Prostate gland (tissue), 2 donors: ENCODE results near the gene PDE7B. TPM values are rescaled to one million over a fixed set of nuclear protein-coding genes. Genes with fewer than 3 reads are reported as not detected.

Experiments
- DNase-seq: peaks from one replicate; pipeline ENCODE4 v3.0.0-alpha.2; 2019; ENCODE audit warnings: low spot score
- H3K27ac ChIP-seq, 2 donors: fragments of 200-600 bp; sonication (generic); 2 replicates each; pipeline ENCODE4 v1.5.1; 2017 to 2019
- H3K27me3 ChIP-seq: fragments of 200-600 bp; sonication (generic); replicated peaks from 2 replicates; pipeline ENCODE4 v1.5.1; 2019; ENCODE audit not compliant: insufficient read depth
- H3K36me3 ChIP-seq, 2 donors: fragments of 200-600 bp; sonication (generic); 1 replicate in 1 of 2; 2 replicates in 1 of 2; pipeline versions ENCODE4 v1.5.1 to v1.8.1; 2017 to 2019
- H3K4me1 ChIP-seq: fragments of 200-600 bp; sonication (generic); replicated peaks from 2 replicates; pipeline ENCODE4 v1.5.1; 2019
- H3K4me3 ChIP-seq, 2 donors: fragments of 200-600 bp; sonication (generic); 2 replicates each; pipeline ENCODE4 v1.5.1; 2017 to 2019
- H3K9me3 ChIP-seq: fragments of 200-600 bp; sonication (generic); 2 replicates; pipeline ENCODE4 v1.5.1; 2017
- CTCF ChIP-seq, 4 experiments: fragments of 200-600 bp in 2 of 4; fragments of 450-650 bp in 2 of 4; sonication (generic) in 2 of 4; IDR thresholded peaks; 1 replicate in 3 of 4; 2 replicates in 1 of 4; pipeline ENCODE4 v1.5.1; 2016 to 2019; ENCODE audit warnings: antibody characterized with exemption in 4 of 4, mild to moderate bottlenecking in 2 of 4, moderate library complexity in 2 of 4
- POLR2A ChIP-seq: fragments of 450-650 bp; IDR thresholded peaks from one replicate; pipeline ENCODE4 v1.6.1; 2016; ENCODE audit warnings: antibody characterized with exemption, mild to moderate bottlenecking
- POLR2AphosphoS5 ChIP-seq: sonication (generic); formaldehyde crosslinking; IDR thresholded peaks from one replicate; pipeline ENCODE4 v1.6.1; 2017; ENCODE audit warnings: antibody characterized with exemption
- WGBS: methylation state at CpG from one replicate; pipeline ENCODE4 v1.1.5; 2018; 5-methylcytosine and 5-hydroxymethylcytosine counted together
- intact Hi-C: fragments of 100-400 bp; cut with DNase I; formaldehyde crosslinking; loops from one replicate; pipeline ENCODE4 v1.14.2; 2022
- total RNA-seq, 2 donors: library from RNA; depleted of rRNA; stranded (reverse); fragments of >200 nt; gene quantifications; one replicate each; pipeline ENCODE4 v1.1.0, GENCODE V29; 2016

The PDE7B gene
- total RNA-seq, 2 donors from 2014 or later, result 4.7 to 6.3 TPM

DNA sequence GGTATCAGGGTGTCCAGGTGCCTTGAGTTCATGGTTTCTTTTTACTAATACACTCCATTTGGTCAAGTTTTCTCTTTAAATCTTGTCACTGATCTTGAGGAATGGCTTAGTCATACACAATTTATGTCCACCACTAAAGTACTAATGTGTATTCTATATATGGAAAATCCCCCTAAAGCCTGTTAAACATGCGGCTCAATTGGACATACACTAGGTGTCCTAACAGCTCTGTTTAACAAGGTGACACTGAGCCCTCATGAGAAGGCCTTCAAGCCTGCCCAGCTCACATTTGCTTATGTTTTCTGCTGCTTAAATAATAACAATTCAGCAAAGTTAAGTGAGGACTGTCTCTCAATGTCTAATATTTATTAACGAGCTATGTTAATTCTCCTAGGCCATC is 31.5 kb downstream of the PDE7B start:
- Histone ChIP-seq H3K36me3 (no peaks in the 10 kb centered on the region), H3K27me3 (no peaks in the 10 kb centered on the region), H3K4me3 (no peak overlapping the region), H3K9me3 (no peaks in the 10 kb centered on the region), H3K4me1 (no peaks in the 10 kb centered on the region), H3K27ac (no peak overlapping the region)
- intact Hi-C loops, result no loop called here
- no peak for DNase-seq
- no peak for TF ChIP-seq POLR2AphosphoS5
- no peak for TF ChIP-seq CTCF (IDR thresholded peaks at IDR 0.05)
- no peak for TF ChIP-seq POLR2A
- WGBS, result 72% methylated on average over 2 of the region's 2 CpGs

- no peaks in the 10 kb centered on the region for H3K27me3 ChIP-seq
- WGBS, result 84% methylated on average over 2 of the region's 2 CpGs
- TF ChIP-seq POLR2AphosphoS5 (no peak), POLR2A (no peak)
- no peak overlapping the region for H3K4me3 ChIP-seq
- no peaks in the 10 kb centered on the region for H3K36me3 ChIP-seq
- H3K27ac ChIP-seq, result no peak overlapping the region
- H3K4me1 ChIP-seq, result no peaks in the 10 kb centered on the region
- no peak for DNase-seq
- intact Hi-C loops, result no loop called here
- H3K9me3 ChIP-seq, result no peaks in the 10 kb centered on the region
These were observed 32.0 kb downstream of the PDE7B start for GRCh38 chr6:135883536-135883935.

DNA sequence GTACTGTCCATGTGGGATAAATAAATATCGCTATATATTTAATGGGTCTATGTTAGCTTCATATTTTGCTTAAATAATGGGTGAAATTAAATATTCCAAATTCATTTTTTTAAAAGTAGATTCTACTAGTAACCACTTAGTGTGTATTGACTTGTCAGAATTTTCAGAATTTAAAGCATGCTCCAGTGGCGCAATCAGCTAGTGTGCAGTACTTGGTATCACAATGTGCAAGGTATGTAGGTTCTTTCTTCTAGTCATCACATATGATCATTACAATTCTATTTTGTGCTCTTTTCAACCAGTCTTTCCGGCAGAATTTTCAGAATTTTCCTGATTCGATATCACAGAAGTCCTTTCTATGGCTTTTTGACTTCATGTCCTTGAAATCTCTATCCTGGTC is 32.6 kb downstream of the PDE7B start:
- intact Hi-C loops, result no loop called here
- DNase-seq, result no peak
- WGBS, result 98% methylated on average over 4 of the region's 4 CpGs
- Histone ChIP-seq H3K4me1 (no peaks in the 10 kb centered on the region), H3K4me3 (no peak overlapping the region), H3K9me3 (no peaks in the 10 kb centered on the region), H3K27ac (no peak overlapping the region), H3K36me3 (no peaks in the 10 kb centered on the region), H3K27me3 (no peaks in the 10 kb centered on the region)
- TF ChIP-seq POLR2AphosphoS5 (no peak), CTCF (IDR thresholded peaks at IDR 0.05) (no peak), POLR2A (no peak)

- intact Hi-C loops, result no loop called here
- no peak overlapping the region for H3K4me3 ChIP-seq
- H3K27me3 ChIP-seq, result no peaks in the 10 kb centered on the region
- no peaks in the 10 kb centered on the region for H3K36me3 ChIP-seq
- H3K4me1 ChIP-seq, result no peaks in the 10 kb centered on the region
- TF ChIP-seq CTCF (IDR thresholded peaks at IDR 0.05), result no peak
- no peak for TF ChIP-seq POLR2A
- no peak for TF ChIP-seq POLR2AphosphoS5
- WGBS, result 66% methylated on average over 1 of the region's 1 CpG
- H3K27ac ChIP-seq, result no peak overlapping the region
- H3K9me3 ChIP-seq, result no peaks in the 10 kb centered on the region
- no peak for DNase-seq
These were observed 35.6 kb downstream of the PDE7B start for GRCh38 chr6:135887069-135887468.

- Histone ChIP-seq H3K27me3 (no peaks in the 10 kb centered on the region), H3K4me3 (no peak overlapping the region), H3K4me1 (no peaks in the 10 kb centered on the region), H3K27ac (no peak overlapping the region), H3K9me3 (no peaks in the 10 kb centered on the region), H3K36me3 (no peaks in the 10 kb centered on the region)
- intact Hi-C loops, result no loop called here
- no peak for DNase-seq
- TF ChIP-seq CTCF (IDR thresholded peaks at IDR 0.05), result no peak
- TF ChIP-seq POLR2AphosphoS5, result no peak
These were observed 37.3 kb downstream of the PDE7B start for GRCh38 chr6:135888818-135889217.
